Activated gamma-delta T cell treated with Interleukin-2 at 50 U/mL for 16 hours (primary cell): ENCODE results near the gene TRIM2.

Experiments used
- DNase-seq: peaks from one replicate; pipeline ENCODE4 v3.0.0-alpha.2; 2020

Gene TRIM2

DNA sequence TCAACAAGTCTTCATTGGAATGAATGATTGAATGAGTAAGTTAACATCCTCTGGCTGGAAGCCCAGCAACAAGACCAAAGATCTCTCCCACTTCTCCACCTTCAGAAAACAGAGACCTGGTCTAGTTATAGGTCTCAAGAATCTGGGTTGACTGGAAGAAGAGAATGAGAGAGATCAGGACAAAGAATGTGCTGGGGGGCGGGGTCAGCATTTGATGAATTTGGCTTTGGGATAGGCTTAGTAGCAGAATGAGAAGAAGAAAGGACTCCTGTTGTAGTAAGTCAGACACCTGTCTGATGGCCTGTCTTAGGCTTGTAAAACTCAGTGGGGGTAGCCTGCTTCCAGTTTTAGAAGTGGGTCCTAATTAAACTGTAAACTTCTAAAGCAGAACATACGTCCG is 51.0 kb downstream of the TRIM2 start:
- DNase-seq, result no peak

DNA sequence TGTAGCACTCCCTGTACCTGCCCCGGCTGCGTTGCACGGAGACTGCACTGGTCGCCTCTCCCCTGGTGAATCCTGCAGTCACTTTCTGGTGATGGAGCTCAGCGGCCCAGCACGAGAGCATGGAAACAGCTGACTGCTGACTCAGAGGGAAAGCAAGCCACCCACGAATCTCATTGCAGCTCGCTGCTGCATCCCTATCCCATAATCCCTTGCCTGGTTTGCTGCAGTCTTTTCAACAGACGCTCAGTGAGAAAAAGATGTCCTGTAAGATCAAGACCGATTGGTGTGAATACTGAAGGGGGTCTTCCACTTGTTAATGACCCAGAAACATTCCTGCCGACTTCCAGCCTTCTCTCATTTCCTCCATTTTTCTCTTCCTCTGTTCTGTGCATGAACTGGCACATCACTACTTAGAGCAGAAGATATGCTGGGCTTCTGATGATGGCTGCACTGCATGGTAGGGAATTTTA is 52.9 kb downstream of the TRIM2 start:
- DNase-seq, result no peak

DNA sequence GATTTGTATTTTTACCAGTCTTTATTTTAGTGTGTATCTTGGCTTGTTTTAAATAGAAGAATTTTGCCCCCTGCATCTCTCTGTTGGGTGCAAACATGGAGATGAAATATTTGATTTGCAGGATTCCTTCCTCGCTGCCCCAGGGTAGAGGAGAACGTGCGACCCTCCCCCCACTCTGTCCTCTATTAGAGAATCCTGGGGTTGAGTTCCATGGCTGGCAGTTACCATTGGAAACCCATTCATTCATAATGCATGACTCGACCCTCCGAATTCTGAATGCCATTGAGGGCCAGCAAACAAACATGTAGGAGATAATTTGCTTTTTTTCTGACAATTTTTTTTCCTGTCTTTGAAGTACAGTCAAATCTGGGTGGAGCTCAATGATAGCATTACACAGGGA is 53.7 kb downstream of the TRIM2 start:
- no peak for DNase-seq

DNA sequence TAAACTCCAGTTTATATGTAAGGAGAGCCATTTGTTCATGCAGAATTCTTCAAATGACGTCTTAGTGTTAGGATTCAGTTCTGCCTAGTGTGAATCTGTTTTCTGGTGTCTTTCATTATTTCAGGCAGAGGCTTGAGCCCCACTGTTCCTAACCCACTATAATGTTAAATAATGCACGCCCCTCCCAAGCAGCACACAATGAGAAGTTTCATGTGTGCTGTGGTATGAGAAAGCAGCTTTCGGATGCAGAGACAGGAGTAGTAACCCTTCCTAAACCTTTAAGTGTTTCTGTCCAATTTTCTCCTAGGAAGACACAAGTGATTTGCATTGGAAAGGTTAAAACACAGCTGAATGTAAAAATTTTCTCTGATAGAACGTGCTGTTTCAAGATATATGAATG is 54.5 kb downstream of the TRIM2 start:
- no peak for DNase-seq

DNA sequence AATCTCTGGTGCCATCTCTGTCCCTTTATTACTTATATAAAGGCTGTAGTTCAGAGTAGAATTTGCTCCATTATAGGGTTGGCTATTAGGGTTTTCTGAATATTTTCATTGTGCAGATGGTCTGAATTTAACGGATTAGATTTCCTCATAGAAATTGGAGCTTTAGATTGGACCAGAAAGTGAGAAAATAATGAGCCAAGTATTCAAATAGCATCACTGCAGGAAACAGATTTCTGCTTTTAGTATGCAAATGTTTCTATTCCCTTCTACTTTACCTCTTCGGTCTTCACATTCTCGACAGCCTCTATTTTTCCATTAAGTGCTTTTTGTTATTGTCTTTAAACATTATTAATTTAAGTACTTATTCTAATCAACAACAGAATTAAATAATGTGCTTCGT is 55.4 kb downstream of the TRIM2 start:
- DNase-seq, result no peak

DNA sequence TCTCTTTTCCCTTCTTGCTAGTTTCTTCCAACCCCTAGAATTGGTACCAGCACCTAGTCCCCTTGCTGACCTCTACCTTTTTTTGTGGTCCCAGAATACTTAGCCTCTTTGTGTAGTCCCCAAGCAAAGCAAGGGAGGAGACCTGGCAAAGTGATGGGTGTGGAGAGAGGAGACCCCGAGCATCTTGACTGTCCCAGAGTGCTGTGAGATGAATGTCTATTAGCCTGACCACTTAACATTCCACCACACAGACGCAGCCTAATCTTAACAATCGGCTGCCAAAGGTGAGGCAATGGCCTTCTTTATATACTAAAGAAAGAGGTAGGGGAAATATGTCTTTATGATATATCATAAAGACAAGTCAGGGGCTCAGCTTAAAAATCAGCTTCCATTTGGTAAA is 55.9 kb downstream of the TRIM2 start:
- DNase-seq, result no peak

DNA sequence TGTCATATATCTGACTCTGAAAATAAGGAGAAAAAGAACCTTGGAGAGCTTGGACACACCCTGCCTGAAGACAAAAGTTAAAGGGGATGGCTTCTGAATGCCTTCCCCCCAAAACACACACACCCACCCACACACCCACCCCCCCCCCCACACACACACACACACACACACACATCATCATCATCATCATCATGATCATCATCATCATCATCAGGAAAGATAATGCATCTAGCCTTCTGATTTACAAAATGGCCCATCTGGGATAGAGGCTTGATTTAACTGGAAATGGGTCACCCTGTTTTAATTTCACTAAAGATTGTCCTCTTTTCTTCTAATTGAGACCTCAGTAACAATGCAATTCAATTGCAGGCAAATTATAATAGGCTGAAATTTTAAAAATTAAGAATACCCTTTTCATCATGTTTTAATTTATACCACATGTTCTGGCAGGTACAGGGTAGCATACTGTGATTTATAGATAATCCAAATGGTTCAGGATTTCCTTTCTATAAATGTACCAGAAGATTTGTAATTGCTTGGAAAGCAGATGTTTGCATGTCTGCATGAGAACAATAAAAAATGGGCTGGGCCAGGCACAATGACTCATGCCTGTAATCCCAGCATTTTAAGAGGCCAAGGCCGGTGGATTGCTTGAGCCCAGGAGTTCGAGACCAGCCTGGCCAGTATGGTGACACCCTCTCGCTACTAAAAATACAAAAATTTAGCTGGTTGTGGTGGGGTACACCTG is 56.5 kb downstream of the TRIM2 start:
- DNase-seq, result no peak

DNA sequence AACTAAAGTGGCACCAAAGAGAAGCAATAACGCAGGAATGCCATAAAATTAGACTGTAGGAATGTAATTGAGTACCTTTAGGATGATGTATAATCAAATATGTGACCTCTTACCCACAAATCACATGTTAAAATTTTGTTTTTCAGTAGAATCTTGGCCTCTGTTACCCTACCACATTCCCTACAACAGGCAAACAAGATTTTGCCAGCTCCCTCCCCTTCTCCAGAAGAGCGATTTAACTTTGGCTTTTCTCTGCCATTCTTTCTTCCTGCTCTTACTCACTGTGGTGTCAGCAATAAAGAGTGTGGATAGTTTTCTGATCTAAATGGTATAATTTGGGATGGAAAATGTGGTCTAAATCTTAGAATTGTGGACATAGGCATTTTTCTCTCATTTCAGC is 57.2 kb downstream of the TRIM2 start:
- DNase-seq, result no peak

DNA sequence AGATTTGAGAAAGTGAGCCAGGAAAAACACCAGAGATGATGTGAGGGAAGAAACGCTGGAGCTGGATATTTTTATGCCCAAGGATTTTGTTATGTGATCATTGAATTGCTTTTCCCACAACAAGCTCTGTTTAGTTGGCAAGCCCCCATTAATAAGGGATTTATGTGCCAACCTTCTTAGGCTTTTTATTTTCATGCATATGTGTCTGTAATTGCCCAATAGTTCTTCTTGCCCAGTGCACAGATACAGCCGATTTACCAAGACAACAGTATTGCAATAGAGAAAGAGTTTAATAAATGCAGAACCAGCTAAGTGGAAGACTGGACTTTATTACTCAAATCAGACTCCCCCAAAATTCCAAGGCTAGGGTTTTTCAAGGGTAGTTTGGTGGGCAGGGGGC is 57.7 kb downstream of the TRIM2 start:
- no peak for DNase-seq

DNA sequence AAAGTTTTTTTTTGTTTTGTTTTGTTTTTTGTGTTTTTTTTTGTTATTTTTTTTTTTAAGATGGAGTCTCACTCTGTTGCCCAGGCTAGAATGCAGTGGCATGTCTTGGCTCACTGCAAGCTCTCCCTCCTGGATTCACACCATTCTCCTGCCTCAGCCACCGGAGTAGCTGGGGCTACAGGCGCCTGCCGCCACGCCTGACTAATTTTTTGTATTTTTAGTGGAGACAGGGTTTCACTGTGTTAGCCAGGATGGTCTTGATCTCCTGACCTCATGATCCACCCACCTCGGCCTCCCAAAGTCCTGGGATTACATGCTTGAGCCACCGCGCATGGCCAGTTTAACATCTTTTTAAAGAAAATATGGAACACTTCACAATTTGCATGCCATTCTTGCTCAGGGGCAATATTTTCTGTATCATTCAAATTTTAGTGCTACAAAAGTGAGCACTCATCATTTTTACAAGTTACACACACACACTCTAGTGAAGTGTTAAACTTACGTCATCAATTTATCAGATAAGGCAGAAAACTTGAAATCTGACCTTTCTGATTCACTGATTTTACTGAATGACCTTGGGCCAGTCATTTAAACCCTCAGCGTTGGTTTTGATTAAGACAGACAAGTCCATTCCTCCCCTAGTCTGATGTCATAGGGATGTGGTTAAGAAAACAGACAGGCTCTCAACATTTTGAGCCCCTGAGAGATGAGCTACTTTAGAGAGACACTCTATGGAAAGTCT is 61.2 kb downstream of the TRIM2 start:
- no peak for DNase-seq

DNA sequence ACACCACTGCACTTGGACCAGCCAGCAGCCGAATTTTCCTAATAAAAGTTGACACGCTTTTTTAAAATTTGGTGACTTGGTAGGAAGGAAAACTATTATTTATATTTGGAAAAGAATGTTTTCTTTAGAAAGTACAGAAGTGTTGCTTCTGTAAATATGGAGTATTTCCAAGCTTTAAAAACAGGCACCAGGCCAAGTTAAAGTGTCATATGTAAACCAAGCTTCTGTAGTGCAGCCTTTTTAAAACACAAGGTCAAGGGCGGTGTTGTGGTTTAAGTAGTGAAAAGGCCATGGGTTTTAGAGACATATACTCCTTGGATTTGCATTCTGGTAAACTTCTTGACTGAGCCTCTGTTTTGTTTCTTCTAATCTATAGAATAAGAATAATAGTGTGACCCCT is 62.7 kb downstream of the TRIM2 start:
- DNase-seq, result no peak

DNA sequence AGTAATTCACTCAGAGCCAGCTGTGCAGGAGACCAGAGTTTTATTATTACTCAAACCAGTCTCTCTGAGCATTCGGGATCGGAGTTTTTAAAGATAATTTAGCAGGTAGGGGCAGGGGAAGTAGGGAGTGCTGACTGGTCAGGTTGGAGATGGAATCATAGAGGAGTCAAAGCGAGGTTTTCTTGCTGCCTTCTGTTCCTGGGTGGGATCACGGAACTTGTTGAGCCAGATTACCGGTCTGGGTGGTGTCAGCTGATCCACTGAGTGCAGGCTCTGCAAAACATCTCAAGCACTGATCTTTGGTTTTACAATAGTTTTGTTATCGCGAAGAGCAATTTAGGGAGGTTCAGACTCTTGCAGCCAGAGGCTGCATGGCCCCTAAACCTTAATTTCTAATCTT is 63.6 kb downstream of the TRIM2 start:
- DNase-seq, result no peak

DNA sequence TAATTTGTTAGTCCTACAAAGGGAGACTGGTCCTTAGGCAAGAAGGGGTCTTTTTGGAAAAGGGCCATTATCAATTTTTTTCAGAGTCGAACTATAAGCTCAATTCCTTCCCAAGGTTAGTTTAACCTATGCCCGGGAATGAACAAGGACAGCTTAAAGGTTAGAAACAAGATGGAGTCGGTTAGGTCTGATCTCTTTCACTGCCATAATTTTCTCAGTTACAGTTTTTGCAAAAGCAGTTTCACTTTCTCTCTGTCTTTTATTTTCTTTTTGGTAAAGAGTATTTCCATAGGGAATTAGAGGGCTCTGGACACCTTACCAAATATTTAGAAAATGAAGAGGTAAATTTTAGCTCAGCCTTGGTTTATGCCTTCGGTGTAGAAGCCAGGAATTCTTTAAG is 64.1 kb downstream of the TRIM2 start:
- no peak for DNase-seq

DNA sequence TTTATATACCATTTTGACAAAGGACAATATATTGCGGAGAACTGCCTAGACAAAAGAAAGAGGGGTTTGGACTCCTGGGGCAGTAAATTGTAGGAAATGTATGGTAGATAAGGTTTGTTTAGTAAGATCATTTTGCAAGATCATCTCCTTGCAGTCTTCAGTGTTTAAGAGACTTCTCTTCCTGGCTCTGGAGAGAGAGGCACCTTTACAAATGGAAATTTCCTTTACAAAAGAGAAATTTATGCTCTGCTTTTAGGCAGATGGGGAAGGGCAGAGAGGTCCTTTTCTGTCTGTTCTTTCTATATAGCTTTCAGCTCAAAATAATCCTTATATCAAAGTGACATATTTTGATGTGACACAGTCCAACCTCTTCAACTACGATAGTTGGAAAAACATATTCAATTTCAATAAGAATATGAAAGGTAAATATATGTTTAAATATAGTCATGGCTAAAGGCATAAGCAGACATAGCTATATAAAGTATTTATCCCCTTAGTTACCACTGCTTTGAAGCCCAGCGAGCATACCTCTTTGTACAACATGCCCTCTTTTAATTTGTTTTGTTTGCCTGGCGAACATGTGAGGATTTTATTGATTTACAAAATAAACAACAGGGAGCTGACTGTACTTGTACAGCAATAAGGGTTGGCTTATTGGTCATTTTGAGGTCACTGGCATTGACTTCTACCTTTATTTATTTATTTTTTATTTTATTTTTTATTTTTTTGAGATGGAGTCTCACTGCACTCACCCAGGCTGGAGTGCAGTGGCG is 65.2 kb downstream of the TRIM2 start:
- no peak for DNase-seq

DNA sequence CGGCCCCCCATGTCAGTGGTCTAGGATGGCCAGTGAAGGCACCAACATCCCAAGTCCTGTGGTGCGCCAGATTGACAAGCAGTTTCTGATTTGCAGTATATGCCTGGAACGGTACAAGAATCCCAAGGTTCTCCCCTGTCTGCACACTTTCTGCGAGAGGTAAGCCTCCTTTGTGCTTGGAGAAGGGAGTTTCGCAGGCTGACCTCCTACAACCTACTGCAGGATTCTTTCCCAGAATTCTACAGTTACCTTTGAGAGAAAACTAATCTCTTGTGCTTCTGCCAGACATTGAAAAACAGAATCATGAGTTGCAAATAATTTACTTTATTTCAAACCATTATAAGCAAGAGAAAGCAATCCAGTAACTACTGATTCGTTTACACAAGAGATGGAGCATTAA is 66.1 kb downstream of the TRIM2 start:
- no peak for DNase-seq

DNA sequence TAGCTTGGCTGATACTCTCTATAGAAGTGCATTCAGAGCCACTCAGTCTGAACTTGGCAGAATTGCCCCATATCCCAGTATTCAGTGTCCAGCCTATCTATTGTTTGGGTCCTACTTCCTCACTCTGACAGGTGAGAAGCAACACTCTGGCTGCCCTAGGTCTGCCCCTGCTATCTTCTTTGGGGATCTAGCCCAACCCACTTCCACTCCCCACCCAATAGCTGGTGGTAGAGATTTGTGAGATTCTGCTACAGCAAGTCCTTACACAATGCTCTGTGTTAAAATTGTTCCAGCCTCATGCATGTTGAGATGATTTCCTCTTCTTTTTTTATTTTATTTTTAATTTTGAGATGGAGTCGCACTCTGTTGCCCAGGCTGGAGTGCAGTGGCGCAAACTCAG is 67.6 kb downstream of the TRIM2 start:
- no peak for DNase-seq

DNA sequence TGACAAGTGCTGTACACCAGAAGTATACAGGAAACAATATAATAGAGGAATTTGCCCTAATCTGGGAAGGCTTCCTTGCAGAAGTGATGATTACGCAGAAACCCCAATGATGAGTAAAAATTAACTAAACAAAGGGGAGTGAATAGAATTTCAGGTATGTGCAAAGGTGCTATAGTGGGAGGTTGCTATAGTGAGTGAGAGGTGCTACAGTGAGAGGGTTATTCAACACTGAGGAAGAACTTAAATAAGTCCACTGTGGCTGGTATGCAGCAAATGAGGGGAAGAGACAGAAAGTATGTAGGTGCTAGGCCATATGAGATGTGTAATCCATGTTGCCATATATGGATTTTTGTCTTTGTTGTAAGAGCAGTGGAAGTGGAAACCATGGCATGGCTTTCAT is 69.5 kb downstream of the TRIM2 start:
- DNase-seq, result no peak

DNA sequence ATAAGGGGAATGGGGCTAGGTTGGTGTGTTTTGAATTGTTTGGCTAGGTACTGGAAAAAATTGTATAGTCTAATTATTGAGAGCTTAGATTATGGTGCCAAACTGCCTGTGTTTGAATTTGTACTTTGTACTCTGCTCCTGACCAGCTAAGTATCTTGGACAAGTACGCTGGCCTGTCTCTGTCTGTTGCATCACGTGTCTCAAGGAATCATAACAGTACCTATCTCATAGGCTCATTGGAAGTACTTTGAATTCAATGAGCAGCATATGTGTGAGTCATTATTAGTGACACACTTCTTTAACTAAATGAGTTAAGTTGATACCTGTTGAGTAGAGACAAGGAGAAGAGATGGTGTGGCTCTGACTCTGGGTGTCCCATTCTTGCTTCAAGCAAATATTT is 70.7 kb downstream of the TRIM2 start:
- no peak for DNase-seq

DNA sequence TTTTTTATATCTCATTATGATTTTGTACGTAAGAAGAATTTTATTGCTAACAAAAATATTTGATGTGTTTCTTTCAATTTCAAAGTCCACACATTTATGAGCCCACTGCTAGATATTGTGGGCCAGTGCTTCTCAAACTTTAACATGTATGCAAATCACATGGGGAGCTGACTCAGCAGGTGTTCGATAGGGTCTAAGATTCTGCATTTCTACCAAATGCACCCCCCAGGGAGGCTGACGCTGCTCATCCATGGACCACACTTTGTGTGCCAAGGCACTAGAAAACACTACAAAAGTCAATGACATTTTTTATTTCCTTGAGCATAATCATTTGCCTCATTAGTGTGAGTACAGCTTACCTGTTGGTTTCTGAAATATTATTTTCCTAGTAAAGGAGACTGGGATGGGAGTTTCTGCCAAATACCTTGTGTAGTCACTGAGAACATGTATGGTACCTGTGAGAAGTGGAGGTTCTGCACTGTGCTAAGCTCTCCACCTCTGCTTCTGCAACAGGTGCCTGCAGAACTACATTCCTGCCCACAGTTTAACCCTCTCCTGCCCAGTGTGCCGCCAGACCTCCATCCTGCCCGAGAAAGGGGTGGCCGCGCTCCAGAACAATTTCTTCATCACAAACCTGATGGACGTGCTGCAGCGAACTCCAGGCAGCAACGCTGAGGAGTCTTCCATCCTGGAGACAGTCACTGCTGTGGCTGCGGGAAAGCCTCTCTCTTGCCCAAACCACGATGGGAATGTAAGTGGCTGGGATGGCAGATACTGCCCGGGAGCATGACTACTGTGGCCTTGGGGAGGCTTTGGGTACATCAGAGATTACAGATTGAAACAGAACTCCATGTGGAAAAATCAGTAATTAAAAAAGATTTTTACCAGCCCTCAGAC is 71.4 kb downstream of the TRIM2 start:
- DNase-seq, result no peak

DNA sequence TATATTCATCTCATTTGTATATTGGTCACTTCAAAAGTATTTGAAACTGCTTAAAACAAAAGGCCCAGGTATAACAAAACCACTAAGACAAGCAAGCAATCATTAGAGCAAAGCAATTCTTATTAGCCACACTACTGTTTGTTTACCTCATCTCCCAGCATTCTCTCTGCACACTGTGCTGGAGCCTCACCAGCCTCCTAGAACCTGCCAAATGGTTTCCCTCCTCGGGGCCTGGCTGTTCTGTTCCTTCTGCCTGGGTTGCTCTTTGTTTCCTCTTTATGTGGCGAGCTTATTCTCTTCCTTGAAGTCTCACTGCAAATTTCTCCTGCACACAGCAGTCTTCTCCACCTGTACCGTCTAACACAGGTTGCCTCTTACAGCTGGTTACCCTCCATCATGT is 72.7 kb downstream of the TRIM2 start:
- DNase-seq, result no peak

DNA sequence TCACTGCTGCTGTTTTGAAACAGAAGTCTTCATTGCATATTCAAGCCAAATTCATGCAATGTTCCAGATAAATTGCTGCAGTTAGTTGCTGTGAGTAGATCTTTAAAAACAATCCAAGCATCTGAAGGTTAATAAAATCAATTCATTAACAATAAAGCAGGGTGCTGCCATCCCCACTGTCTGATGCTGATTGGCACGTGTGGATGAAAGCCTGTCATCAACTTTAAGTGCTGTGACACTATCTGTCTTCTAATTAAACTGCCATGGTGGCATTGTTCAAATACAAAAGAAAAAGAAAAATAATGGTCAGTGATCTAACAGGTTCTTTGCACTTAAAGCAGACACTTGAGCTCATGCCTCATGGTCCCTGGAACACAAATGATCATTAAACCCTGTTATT is 77.2 kb downstream of the TRIM2 start:
- no peak for DNase-seq

DNA sequence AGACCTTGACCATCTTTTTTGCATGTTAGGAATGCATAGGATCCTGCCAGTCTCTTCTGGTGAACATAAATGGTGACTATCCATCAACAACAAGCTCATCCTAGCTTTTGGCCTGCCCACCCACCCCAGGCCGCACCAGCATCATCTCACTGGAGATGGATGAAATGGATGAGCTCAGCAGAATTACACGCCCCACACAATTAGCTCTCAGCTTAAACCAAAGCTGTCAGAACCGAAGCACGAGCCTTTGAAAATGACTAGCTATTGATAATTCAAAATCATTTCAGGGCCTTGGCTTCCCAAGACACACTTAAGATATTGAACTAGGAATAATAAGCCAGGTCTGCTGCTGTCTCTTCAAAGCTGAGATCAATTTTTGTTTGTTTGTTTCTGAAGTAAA is 77.8 kb downstream of the TRIM2 start:
- no peak for DNase-seq

DNA sequence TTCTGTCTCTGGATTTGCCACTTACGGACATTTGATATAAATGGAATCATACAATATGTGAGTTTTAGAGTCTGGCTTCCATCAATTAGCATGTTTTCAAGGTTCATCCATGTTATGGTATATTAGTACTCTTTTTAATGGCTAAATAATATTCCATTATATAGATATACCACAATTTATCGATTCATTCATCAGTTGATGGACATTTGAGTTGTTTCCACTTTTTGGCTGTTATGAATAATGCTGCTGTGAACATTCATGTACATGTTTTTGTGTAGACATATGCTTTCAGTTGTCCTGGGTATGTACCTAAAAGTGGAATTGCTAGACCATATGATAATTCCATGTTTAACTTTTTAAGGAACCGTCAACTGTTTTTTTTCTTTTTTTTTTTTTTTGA is 79.0 kb downstream of the TRIM2 start:
- no peak for DNase-seq
